SK-N-SH (cell line): ENCODE measurements around the gene PRDX6.

Experiments used
- FOXJ3 ChIP-seq: sonication (generic); formaldehyde crosslinking; IDR thresholded peaks from 2 replicates; pipeline ENCODE4 v1.5.1; 2020; ENCODE audit warnings: mild to moderate bottlenecking, missing genetic modification reagents
- FOXM1 ChIP-seq: IDR thresholded peaks from 2 replicates; pipeline ENCODE4 v1.4.0; 2012; ENCODE audit warnings: low read depth, mild to moderate bottlenecking
- JUND ChIP-seq: IDR thresholded peaks from 2 replicates; pipeline ENCODE4 v1.4.0; 2012
- MEF2A ChIP-seq: IDR thresholded peaks from 2 replicates; pipeline ENCODE4 v1.4.0; 2012; ENCODE audit warnings: low read depth, borderline replicate concordance
- NFIC ChIP-seq: IDR thresholded peaks from 2 replicates; pipeline ENCODE4 v1.4.0; 2012; ENCODE audit warnings: borderline replicate concordance
- POLR2AphosphoS5 ChIP-seq: IDR thresholded peaks from 2 replicates; pipeline ENCODE4 v1.6.1; 2012; ENCODE audit warnings: low read depth, low read length
- RAD21 ChIP-seq: IDR thresholded peaks from 2 replicates; pipeline ENCODE4 v1.6.1; 2012; ENCODE audit warnings: mild to moderate bottlenecking, low read length
- TF ChIP-seq, protein P1 (sequence below): fragments of 200-600 bp; sonication (generic); IDR thresholded peaks from 2 replicates; pipeline ENCODE4 v1.6.1; 2017; ENCODE audit warnings: antibody characterized with exemption, mild to moderate bottlenecking, moderate library complexity
- TF ChIP-seq, protein P2 (sequence below): IDR thresholded peaks from 2 replicates; pipeline ENCODE4 v1.4.0; 2012; ENCODE audit warnings: low read depth

DNA sequence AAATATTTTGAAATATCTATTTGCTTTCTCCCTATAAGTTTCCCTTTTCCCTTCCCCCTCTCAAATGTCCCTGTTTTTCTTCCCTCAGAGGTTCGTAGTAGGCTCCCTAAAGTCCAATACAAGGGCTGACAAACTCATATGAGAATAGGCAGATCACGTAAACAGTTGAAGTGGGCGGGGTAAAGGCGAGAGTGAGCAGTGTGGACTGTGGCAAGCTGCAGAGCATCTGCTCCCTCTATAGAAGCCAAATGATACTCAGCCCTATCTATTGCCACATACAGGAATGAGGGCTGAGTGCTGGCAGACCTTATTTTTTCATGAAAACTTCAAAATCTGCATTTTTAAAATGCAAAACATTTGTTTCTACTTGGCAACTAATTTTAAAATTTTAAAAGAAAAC lies 26.3 kb downstream of the PRDX6 start:
- TF ChIP-seq, protein P1, sequence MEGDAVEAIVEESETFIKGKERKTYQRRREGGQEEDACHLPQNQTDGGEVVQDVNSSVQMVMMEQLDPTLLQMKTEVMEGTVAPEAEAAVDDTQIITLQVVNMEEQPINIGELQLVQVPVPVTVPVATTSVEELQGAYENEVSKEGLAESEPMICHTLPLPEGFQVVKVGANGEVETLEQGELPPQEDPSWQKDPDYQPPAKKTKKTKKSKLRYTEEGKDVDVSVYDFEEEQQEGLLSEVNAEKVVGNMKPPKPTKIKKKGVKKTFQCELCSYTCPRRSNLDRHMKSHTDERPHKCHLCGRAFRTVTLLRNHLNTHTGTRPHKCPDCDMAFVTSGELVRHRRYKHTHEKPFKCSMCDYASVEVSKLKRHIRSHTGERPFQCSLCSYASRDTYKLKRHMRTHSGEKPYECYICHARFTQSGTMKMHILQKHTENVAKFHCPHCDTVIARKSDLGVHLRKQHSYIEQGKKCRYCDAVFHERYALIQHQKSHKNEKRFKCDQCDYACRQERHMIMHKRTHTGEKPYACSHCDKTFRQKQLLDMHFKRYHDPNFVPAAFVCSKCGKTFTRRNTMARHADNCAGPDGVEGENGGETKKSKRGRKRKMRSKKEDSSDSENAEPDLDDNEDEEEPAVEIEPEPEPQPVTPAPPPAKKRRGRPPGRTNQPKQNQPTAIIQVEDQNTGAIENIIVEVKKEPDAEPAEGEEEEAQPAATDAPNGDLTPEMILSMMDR = no peak
- TF ChIP-seq, protein P2, sequence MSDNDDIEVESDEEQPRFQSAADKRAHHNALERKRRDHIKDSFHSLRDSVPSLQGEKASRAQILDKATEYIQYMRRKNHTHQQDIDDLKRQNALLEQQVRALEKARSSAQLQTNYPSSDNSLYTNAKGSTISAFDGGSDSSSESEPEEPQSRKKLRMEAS = no peak
- no peak for TF ChIP-seq MEF2A
- no peak for TF ChIP-seq RAD21
- TF ChIP-seq JUND = no peak
- TF ChIP-seq POLR2AphosphoS5 = no peak
- TF ChIP-seq NFIC = no peak
- no peak for TF ChIP-seq FOXJ3
- no peak for TF ChIP-seq FOXM1
